HG03520 (cell line): ENCODE measurements around the gene CDYL2.

Source experiments
- ATAC-seq: cut with Tn5 transposase; IDR thresholded peaks from one replicate; pipeline ENCODE4 v1.9.1; 2021; ENCODE audit warnings: mild to moderate bottlenecking, moderate library complexity; ENCODE audit not compliant: unreplicated experiment

CDYL2 gene

DNA sequence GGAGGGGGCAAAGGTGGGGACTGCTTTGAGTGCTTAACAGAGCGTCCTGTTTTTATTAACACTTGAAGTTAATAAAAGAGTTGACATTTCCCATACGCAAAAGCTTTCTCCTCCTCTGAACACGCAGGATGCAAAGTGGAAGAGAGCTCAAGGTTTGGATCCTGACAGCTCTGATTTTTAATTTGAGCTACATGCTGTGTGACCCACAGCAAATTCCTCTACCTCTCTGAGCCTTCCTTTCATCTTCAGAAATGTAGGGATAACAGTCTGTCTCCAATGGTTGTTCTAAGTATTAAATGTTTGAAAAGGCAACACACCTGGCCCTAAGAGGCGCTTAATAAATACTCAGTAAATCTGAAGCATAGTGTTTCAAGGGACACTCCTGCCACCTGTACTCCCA lies 93.0 kb downstream of the CDYL2 start:
- ATAC-seq: no peak

DNA sequence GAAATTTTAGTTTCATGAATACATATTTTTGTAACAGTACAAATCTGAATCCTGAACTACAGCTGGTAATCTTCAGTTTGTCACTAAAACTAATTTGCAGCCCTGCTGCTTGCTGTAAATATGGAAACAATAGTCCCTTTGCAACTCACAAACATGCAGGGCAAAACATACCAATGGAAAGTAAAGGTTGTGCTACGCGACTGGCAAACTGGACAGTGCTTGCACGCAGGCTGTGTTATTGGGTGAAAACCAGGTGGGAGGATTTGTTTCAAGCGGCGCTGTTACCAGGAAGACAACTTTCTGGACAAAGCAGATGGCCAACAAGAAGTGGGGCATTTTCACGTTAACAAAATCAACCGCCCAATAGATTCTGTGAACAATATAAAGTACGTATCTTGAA lies 93.5 kb downstream of the CDYL2 start:
- ATAC-seq: no peak

- no peak for ATAC-seq
Observed at GRCh38 chr16:80708823-80709222, 95.6 kb downstream of the CDYL2 start.

GRCh38 chr16:80707686-80708085 lies 96.7 kb downstream of the CDYL2 start:
- ATAC-seq: no peak

DNA sequence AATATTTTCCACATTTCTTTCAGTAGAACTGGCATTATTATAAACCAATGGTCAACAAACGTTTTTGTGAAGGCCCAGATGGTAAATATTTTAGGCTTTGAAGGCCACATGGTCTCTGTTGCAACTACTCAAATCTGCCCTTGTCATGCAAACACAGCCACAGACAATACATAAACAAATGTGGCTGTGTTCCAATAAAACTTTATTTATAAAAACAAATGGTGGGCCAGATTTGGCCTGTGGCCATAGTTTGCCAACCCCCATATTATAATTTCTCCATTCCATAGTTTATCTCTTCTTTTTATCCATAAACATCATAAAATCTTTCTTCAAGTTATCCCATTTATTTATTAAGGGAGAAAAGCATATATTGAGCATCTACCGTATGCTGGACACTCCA lies 98.8 kb downstream of the CDYL2 start:
- ATAC-seq: no peak

- ATAC-seq: no peak
Observed at GRCh38 chr16:80704751-80705505, 99.5 kb downstream of the CDYL2 start.

GRCh38 chr16:80703131-80704071 lies 101.0 kb downstream of the CDYL2 start:
- ATAC-seq: no peak

- ATAC-seq: no peak
Observed at GRCh38 chr16:80702696-80703095, 101.7 kb downstream of the CDYL2 start.

- no peak for ATAC-seq
Observed at GRCh38 chr16:80700558-80700957, 103.8 kb downstream of the CDYL2 start.

GRCh38 chr16:80695020-80695419 lies 109.4 kb downstream of the CDYL2 start:
- no peak for ATAC-seq

GRCh38 chr16:80693553-80693952 lies 110.8 kb downstream of the CDYL2 start:
- no peak for ATAC-seq

DNA sequence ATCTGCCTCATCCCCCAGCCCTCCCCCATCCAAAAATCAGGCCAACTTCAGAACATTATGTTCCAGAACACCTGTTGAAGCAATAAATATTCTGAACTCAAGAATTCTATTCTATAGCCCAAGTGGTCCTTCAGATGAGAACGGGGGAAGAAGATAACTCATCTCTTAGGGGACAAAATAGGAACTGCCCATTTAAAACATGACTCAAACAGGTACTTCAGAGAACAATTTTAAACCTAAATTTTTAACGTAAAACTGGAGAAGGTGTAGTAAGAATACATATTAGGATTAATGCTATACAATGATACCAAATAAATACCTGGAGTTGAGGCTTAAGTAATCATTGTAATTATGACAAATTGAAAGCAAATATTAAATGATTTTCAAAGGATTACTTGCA lies 112.1 kb downstream of the CDYL2 start:
- ATAC-seq: no peak

DNA sequence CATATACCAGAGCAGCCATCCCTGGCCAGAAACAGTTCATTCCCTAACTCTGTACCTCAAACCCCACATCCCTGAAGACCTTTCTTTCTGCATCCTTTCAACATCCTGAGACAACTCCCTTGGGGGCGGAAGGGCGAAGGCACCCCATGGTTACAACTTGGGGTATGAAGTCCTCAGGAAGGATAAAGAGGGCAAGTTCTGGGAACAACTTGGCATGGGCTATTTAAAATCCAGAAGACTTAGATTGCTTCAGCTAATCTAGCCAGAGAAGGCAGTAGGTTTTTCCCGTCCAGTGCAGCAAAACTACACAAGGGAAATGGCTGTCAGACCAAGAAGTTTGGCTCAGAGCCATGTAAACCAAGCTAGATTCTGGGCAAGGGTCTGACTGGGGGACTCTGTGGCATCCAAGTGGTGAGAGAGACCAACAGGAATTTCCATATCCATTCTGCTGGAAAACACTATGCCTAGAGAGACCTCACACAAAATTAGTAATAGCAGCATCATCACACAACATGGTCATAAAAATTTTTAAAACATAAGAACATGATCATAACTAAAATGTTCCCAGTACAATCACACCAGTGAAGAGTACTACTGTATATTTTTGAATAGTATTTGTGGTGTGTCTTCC lies 113.2 kb downstream of the CDYL2 start:
- ATAC-seq: no peak

GRCh38 chr16:80689487-80689886 lies 114.9 kb downstream of the CDYL2 start:
- no peak for ATAC-seq

DNA sequence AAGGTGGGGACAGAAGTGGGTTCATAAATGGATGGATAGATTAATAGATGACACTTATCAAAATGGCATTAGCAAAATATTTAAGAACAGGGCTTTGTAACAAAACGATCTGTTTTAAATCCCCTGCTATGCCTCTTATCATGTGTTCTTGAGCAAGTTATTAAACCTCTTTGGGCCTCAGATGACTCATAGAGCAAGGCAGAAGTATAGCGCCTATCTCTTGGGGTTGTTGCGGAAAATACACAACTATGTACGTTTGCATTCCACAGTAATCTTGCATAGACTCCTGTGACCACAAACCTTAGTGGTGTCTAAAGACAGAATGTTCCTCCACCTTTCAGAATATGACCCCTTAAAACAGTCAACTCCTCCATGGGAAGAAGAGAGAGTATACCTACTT lies 116.8 kb downstream of the CDYL2 start:
- no peak for ATAC-seq

- ATAC-seq: no peak
Observed at GRCh38 chr16:80684906-80685305, 119.5 kb downstream of the CDYL2 start.

DNA sequence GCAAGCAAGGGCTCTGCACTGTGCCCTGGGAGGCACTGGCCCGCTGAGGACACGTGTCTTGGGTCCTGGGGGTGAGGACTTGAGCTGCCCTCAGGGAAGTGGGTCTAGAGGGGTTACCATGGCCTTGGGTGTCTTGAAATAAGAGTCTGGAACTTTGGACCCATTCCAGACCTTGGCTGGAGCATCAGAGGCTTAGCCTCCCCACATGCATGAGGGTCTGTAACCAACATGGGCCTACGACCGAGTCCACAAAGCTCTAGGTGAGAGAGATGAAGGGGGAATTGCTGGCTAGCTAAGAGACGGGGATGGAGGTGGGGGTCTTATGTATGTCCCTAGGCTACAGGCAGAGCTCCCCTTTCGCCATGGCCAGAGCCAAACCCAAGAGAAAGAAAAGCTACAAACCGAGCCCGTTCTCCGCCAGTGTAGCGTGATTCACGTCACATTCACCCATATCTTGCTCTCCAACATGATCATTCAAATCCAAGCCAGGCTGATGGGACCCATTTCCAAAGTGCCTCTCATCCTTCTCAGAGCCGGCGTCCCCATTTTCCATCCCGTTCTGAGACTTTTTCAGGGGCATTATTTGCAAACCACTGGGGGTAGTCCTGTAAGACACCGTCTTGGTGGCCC lies 120.1 kb downstream of the CDYL2 start:
- no peak for ATAC-seq

- no peak for ATAC-seq
Observed at GRCh38 chr16:80683646-80684045, 120.8 kb downstream of the CDYL2 start.

DNA sequence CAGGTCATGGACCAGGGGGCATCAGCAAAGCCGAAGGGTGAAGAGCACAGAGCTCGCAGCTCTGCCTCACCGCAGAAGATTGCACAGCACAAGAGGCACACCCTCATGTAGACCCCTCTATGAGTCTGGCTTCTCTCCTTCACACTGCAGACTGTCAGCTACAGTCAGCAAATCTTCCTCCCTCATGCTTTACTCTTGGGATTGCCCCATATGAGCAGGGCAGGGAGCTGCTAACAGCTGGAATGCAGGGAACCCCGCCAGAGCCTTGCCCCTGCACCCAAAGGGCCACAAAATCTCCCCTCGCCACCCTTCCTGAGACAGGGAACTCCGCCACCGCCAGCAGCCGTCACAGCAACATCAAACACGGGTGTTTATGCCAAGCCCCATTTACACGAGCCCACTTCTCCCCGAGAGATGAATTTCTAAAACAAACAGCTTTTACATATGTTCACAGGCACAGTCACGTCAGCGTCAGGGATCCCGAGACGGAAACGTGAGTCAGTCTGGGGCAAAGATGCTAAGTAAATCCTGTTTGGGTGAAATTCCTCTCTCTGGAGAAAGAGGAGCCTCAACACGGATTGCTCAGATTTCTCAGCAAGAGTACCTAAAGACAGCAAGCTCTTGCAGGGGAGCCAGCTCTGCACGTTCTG lies 121.9 kb downstream of the CDYL2 start:
- ATAC-seq: no peak

- no peak for ATAC-seq
Observed at GRCh38 chr16:80681436-80681835, 123.0 kb downstream of the CDYL2 start.

DNA sequence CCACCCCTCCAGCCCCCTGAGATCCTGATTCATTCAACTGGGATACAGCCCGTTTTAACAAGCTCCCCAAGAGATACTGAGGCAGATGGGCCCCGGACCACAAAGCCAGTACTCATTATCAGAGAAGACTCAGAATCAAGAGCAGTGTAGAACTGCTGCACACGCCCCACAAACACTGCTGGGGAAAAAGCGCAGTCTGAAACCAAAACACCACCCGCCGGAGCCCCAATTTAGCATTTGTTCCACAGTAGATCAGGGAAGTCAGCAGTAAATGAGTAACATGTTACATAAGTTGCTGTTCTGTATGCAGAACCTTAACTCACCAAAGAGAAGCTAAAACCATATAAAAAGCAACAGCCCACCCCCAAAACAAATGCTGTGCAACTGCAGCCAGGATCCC lies 123.6 kb downstream of the CDYL2 start:
- no peak for ATAC-seq
